ENCODE data around the gene NFKBIL1.
A peak's percentile ranks its signal among the peaks of the same experiment; 100 is the strongest.

NFKBIL1 gene

GRCh38 chr6:31525553-31525931 lies 21.9 kb upstream of the NFKBIL1 start:
- TF ChIP-seq ZFX (IDR thresholded peaks at IDR 0.05; ENCODE audit: borderline replicate concordance): no peak
- no peak for TF ChIP-seq CTCF (IDR thresholded peaks at IDR 0.05)
- H3K27ac ChIP-seq: no peak overlapping the region

GRCh38 chr6:31525932-31526591 lies 21.3 kb upstream of the NFKBIL1 start:
- no peak overlapping the region for H3K27ac ChIP-seq
- TF ChIP-seq ZFX (IDR thresholded peaks at IDR 0.05; ENCODE audit: borderline replicate concordance) (no peak), CTCF (IDR thresholded peaks at IDR 0.05) (no peak)

- peak overlapping the region; percentile 17; the same call in 1 of the 2 replicates for H3K27ac ChIP-seq
- TF ChIP-seq CTCF (IDR thresholded peaks at IDR 0.05) (no peak), ZFX (IDR thresholded peaks at IDR 0.05; ENCODE audit: borderline replicate concordance) (no peak)
These were observed 19.1 kb upstream of the NFKBIL1 start for GRCh38 chr6:31528307-31528777.

GRCh38 chr6:31528821-31529328 lies 18.5 kb upstream of the NFKBIL1 start, which contains the start of gene MCCD1:
MCCD1 (plus strand) TSS chr6:31528962; CDS start chr6:31529015, 53 bp downstream.
- peak within 1 kb of the TSS; percentile 18; the same call in 1 of the 2 replicates for H3K27ac ChIP-seq
- TF ChIP-seq CTCF (IDR thresholded peaks at IDR 0.05): no peak
- no peak for TF ChIP-seq ZFX (IDR thresholded peaks at IDR 0.05; ENCODE audit: borderline replicate concordance)

- TF ChIP-seq ZFX (IDR thresholded peaks at IDR 0.05; ENCODE audit: borderline replicate concordance): no peak
- no peak for TF ChIP-seq CTCF (IDR thresholded peaks at IDR 0.05)
- H3K27ac ChIP-seq: 0 out of 2 replicates have a peak overlapping the region, but pooled peaks have one; percentile 18
These were observed 17.9 kb upstream of the NFKBIL1 start for GRCh38 chr6:31529329-31530150.

- TF ChIP-seq ZFX (IDR thresholded peaks at IDR 0.05; ENCODE audit: borderline replicate concordance) (no peak), CTCF (IDR thresholded peaks at IDR 0.05) (no peak)
- H3K27ac ChIP-seq: no peak overlapping the region
These were observed 16.7 kb upstream of the NFKBIL1 start for GRCh38 chr6:31530659-31531058.
